GM12865 (cell line): ENCODE measurements around the gene SELP.
A peak's percentile ranks its signal among the peaks of the same experiment; 100 is the strongest.

ENCODE experiments used
- DNase-seq: peaks from one replicate; pipeline ENCODE4 v3.0.0; 2010; ENCODE audit warnings: low read depth
- H3K4me3 ChIP-seq: 2 replicates; pipeline ENCODE4 v1.5.1; 2011; ENCODE audit warnings: mild to moderate bottlenecking, low read depth, low read length, control low read depth
- CTCF ChIP-seq: IDR thresholded peaks from 2 replicates; pipeline ENCODE4 v1.5.1; 2011; ENCODE audit warnings: low read length, control low read depth, low read depth, inconsistent platforms; ENCODE audit not compliant: insufficient read depth; ENCODE audit errors: missing control alignments

Gene SELP

GRCh38 chr1:169565335-169566271 lies 64.3 kb downstream of the SELP start:
- no peak for DNase-seq
- no peak overlapping the region for H3K4me3 ChIP-seq
- no peak for TF ChIP-seq CTCF

GRCh38 chr1:169563650-169564049 lies 66.3 kb downstream of the SELP start:
- no peak for DNase-seq
- no peak for TF ChIP-seq CTCF

GRCh38 chr1:169563019-169563615 lies 66.8 kb downstream of the SELP start:
- no peak for TF ChIP-seq CTCF
- DNase-seq = no peak

More at GRCh38 chr1:169563650-169564049, 66.3 kb downstream of the SELP start:
- H3K4me3 ChIP-seq = no peak overlapping the region

GRCh38 chr1:169561692-169562091 lies 68.2 kb downstream of the SELP start:
- TF ChIP-seq CTCF = no peak
- H3K4me3 ChIP-seq = no peak overlapping the region
- DNase-seq = no peak

More at GRCh38 chr1:169563019-169563615, 66.8 kb downstream of the SELP start:
- H3K4me3 ChIP-seq = no peak overlapping the region

- no peak for DNase-seq
- no peak for TF ChIP-seq CTCF
- H3K4me3 ChIP-seq = no peak overlapping the region
Measured at GRCh38 chr1:169557131-169557530, 72.8 kb downstream of the SELP start.

- H3K4me3 ChIP-seq = no peak overlapping the region
- peak; percentile 62 for DNase-seq
- TF ChIP-seq CTCF = peak; percentile 44
Measured at GRCh38 chr1:169550294-169550693, 79.6 kb downstream of the SELP start.
